H1 (cell line): Measurements from ENCODE around the gene ZNF837. TPM values are rescaled to one million over a fixed set of nuclear protein-coding genes. Genes with fewer than 3 reads are reported as not detected.

Experiments
- polyA plus RNA-seq, 7 experiments: library from polyadenylated mRNA; depleted of rRNA in 3 of 7; stranded (reverse) in 5 of 7; unstranded in 2 of 7; fragments of >200 nt in 5 of 7; fragments of 200-250 nt in 2 of 7; gene quantifications; 1 replicate in 5 of 7; 2 replicates in 1 of 7; 4 replicates in 1 of 7; pipeline versions ENCODE4 v1.2.1 to v1.2.3, GENCODE V29; 2011 to 2013; ENCODE audit warnings: missing spikeins in 2 of 7, mixed read lengths in 2 of 7
- total RNA-seq: library from RNA; stranded (reverse); fragmentation: NEBNext Ultra II Directional; extraction: Animal tissue kit (Norgen Biotek cat#: 25700); gene quantifications from 2 replicates; pipeline ENCODE4 v1.2.1, GENCODE V29; 2021
- TF ChIP-seq, protein P1 (sequence below): fragments of 300-600 bp; sonication (generic); IDR thresholded peaks from 2 replicates; pipeline ENCODE4 v1.7.1; 2012; ENCODE audit warnings: low read length, moderate library complexity, mild to moderate bottlenecking, inconsistent platforms; ENCODE audit not compliant: insufficient replicate concordance

Gene ZNF837
- total and polyA plus RNA-seq, 2 of the 8 experiments (the other 6 are each of a cell fraction or from before 2014, with no cell fraction given): 1.9 to 3.3 TPM

- TF ChIP-seq, protein P1, sequence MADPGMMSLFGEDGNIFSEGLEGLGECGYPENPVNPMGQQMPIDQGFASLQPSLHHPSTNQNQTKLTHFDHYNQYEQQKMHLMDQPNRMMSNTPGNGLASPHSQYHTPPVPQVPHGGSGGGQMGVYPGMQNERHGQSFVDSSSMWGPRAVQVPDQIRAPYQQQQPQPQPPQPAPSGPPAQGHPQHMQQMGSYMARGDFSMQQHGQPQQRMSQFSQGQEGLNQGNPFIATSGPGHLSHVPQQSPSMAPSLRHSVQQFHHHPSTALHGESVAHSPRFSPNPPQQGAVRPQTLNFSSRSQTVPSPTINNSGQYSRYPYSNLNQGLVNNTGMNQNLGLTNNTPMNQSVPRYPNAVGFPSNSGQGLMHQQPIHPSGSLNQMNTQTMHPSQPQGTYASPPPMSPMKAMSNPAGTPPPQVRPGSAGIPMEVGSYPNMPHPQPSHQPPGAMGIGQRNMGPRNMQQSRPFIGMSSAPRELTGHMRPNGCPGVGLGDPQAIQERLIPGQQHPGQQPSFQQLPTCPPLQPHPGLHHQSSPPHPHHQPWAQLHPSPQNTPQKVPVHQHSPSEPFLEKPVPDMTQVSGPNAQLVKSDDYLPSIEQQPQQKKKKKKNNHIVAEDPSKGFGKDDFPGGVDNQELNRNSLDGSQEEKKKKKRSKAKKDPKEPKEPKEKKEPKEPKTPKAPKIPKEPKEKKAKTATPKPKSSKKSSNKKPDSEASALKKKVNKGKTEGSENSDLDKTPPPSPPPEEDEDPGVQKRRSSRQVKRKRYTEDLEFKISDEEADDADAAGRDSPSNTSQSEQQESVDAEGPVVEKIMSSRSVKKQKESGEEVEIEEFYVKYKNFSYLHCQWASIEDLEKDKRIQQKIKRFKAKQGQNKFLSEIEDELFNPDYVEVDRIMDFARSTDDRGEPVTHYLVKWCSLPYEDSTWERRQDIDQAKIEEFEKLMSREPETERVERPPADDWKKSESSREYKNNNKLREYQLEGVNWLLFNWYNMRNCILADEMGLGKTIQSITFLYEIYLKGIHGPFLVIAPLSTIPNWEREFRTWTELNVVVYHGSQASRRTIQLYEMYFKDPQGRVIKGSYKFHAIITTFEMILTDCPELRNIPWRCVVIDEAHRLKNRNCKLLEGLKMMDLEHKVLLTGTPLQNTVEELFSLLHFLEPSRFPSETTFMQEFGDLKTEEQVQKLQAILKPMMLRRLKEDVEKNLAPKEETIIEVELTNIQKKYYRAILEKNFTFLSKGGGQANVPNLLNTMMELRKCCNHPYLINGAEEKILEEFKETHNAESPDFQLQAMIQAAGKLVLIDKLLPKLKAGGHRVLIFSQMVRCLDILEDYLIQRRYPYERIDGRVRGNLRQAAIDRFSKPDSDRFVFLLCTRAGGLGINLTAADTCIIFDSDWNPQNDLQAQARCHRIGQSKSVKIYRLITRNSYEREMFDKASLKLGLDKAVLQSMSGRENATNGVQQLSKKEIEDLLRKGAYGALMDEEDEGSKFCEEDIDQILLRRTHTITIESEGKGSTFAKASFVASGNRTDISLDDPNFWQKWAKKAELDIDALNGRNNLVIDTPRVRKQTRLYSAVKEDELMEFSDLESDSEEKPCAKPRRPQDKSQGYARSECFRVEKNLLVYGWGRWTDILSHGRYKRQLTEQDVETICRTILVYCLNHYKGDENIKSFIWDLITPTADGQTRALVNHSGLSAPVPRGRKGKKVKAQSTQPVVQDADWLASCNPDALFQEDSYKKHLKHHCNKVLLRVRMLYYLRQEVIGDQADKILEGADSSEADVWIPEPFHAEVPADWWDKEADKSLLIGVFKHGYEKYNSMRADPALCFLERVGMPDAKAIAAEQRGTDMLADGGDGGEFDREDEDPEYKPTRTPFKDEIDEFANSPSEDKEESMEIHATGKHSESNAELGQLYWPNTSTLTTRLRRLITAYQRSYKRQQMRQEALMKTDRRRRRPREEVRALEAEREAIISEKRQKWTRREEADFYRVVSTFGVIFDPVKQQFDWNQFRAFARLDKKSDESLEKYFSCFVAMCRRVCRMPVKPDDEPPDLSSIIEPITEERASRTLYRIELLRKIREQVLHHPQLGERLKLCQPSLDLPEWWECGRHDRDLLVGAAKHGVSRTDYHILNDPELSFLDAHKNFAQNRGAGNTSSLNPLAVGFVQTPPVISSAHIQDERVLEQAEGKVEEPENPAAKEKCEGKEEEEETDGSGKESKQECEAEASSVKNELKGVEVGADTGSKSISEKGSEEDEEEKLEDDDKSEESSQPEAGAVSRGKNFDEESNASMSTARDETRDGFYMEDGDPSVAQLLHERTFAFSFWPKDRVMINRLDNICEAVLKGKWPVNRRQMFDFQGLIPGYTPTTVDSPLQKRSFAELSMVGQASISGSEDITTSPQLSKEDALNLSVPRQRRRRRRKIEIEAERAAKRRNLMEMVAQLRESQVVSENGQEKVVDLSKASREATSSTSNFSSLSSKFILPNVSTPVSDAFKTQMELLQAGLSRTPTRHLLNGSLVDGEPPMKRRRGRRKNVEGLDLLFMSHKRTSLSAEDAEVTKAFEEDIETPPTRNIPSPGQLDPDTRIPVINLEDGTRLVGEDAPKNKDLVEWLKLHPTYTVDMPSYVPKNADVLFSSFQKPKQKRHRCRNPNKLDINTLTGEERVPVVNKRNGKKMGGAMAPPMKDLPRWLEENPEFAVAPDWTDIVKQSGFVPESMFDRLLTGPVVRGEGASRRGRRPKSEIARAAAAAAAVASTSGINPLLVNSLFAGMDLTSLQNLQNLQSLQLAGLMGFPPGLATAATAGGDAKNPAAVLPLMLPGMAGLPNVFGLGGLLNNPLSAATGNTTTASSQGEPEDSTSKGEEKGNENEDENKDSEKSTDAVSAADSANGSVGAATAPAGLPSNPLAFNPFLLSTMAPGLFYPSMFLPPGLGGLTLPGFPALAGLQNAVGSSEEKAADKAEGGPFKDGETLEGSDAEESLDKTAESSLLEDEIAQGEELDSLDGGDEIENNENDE: no peak
- TF ChIP-seq, all 59 proteins: peak for 0
Measured at GRCh38 chr19:58398545-58398944, 17.7 kb upstream of the ZNF837 start (continued).
